ENCODE data around the gene DENND1B. TPM values are rescaled to one million over a fixed set of nuclear protein-coding genes. Genes with fewer than 3 reads are reported as not detected.

DENND1B gene
- polyA plus RNA-seq, 1 of the 3 experiments (the other 2 are of a cell fraction): 1.4 TPM

GRCh38 chr1:197471248-197471985 lies 303.9 kb downstream of the DENND1B start:
- Histone ChIP-seq H3K27ac (ENCODE audit: low read depth in 2 of 2, low read length in 1 of 2) (no peak overlapping the region), H3K9me3 (no peaks in the 10 kb centered on the region), H3K36me3 (replicated peaks in 1 of 2; ENCODE audit: control insufficient read depth in 1 of 2, insufficient read depth in 2 of 2, low read length in 1 of 2) (no peaks in the 10 kb centered on the region), H3K27me3 (ENCODE audit: insufficient read depth) (no peaks in the 10 kb centered on the region), H4K20me1 (ENCODE audit: insufficient read depth) (no peaks in the 10 kb centered on the region), H3K9ac (no peak overlapping the region), H3K4me1 (ENCODE audit: control insufficient read depth in 1 of 2, insufficient read depth in 2 of 2, low read depth in 1 of 2, low read length in 1 of 2) (peaks cover 0 to 23% of the 10 kb centered on the region in 2 experiments; a peak in 2 of 4 replicates), H2AFZ (ENCODE audit: low read depth) (no peak overlapping the region), H3K4me2 (no peak overlapping the region), H3F3A (replicated peaks; ENCODE audit: insufficient read depth) (no peaks in the 10 kb centered on the region), H3K4me3 (ENCODE audit: low read depth in 2 of 2, low read length in 1 of 2) (no peak overlapping the region), H3K79me2 (ENCODE audit: insufficient read depth) (no peaks in the 10 kb centered on the region), H3K9me2 (no peaks in the 10 kb centered on the region)
- WGBS (ENCODE audit: low lambda C conversion rate): 48% methylated on average over 9 of the region's 9 CpGs
- DNase-seq: peak; percentile 27
- TF ChIP-seq RCOR1 (IDR thresholded peaks at IDR 0.05; ENCODE audit: low read length) (peak; percentile 19; the same call in 1 of the 2 replicates), POLR2AphosphoS5 (IDR thresholded peaks at IDR 0.05; ENCODE audit: low read depth, low read length) (no peak), GATA2 (CRISPR knock-in tag; IDR thresholded peaks at IDR 0.05) (peak; percentile 48), EP300 (IDR thresholded peaks at IDR 0.05; ENCODE audit: borderline replicate concordance in 1 of 2, low read depth in 1 of 2, low read length in 1 of 2) (0 out of 4 replicates have a peak, but pooled peaks of 1 of the 2 experiments have one; percentile 15)
- POLR2A ChIA-PET: no interaction called here
- CTCF ChIA-PET: no interaction called here

GRCh38 chr1:197470330-197470729 lies 304.9 kb downstream of the DENND1B start:
- ChIA-PET CTCF (no interaction called here), POLR2A (no interaction called here)
- 64% methylated on average over 1 of the region's 1 CpG for WGBS (ENCODE audit: low lambda C conversion rate)
- Histone ChIP-seq H3F3A (replicated peaks; ENCODE audit: insufficient read depth) (no peaks in the 10 kb centered on the region), H3K27me3 (ENCODE audit: insufficient read depth) (no peaks in the 10 kb centered on the region), H3K9me2 (no peaks in the 10 kb centered on the region), H3K9me3 (no peaks in the 10 kb centered on the region), H3K79me2 (ENCODE audit: insufficient read depth) (no peaks in the 10 kb centered on the region), H3K27ac (ENCODE audit: low read depth in 2 of 2, low read length in 1 of 2) (no peak overlapping the region), H3K36me3 (replicated peaks in 1 of 2; ENCODE audit: control insufficient read depth in 1 of 2, insufficient read depth in 2 of 2, low read length in 1 of 2) (no peaks in the 10 kb centered on the region), H3K4me1 (ENCODE audit: control insufficient read depth in 1 of 2, insufficient read depth in 2 of 2, low read depth in 1 of 2, low read length in 1 of 2) (peaks cover 0 to 26% of the 10 kb centered on the region in 2 experiments; a peak in 2 of 4 replicates), H3K4me2 (no peak overlapping the region), H3K4me3 (ENCODE audit: low read depth in 2 of 2, low read length in 1 of 2) (no peak overlapping the region), H3K9ac (no peak overlapping the region), H4K20me1 (ENCODE audit: insufficient read depth) (no peaks in the 10 kb centered on the region), H2AFZ (ENCODE audit: low read depth) (no peak overlapping the region)
- DNase-seq: peak; percentile 7
- TF ChIP-seq SIN3A (IDR thresholded peaks at IDR 0.05; ENCODE audit: borderline replicate concordance, low read depth, low read length) (no peak), FOSL2 (IDR thresholded peaks at IDR 0.05; ENCODE audit: borderline replicate concordance, low read depth) (no peak), MAX (IDR thresholded peaks at IDR 0.05; ENCODE audit: low read depth) (no peak), GATA2 (CRISPR knock-in tag; IDR thresholded peaks at IDR 0.05) (peak; percentile 77), MXI1 (IDR thresholded peaks at IDR 0.05; ENCODE audit: low read depth, low read length) (peak; percentile 49; the same call in 1 of the 2 replicates), EP300 (IDR thresholded peaks at IDR 0.05; ENCODE audit: borderline replicate concordance in 1 of 2, low read depth in 1 of 2, low read length in 1 of 2) (peak in 1 of 2 experiments; percentile 60; a peak in 1 of 4 replicates), CHD2 (IDR thresholded peaks at IDR 0.05; ENCODE audit: low read length, partially characterized antibody) (peak; percentile 40), FOXJ3 (CRISPR knock-in tag; IDR thresholded peaks at IDR 0.05) (no peak), RCOR1 (IDR thresholded peaks at IDR 0.05; ENCODE audit: low read length) (peak; percentile 94), GABPA (IDR thresholded peaks at IDR 0.05; ENCODE audit: low read depth) (no peak)
